GM21367 (cell line): ENCODE results near the gene SPPL3.
"Not testable (repeated sequence)": the region's sequence is repeated elsewhere in the genome, so short reads cannot be mapped to it uniquely, and the experiment has no call there.

Experiments
- ATAC-seq: cut with Tn5 transposase; IDR thresholded peaks from one replicate; pipeline ENCODE4 v1.9.1; 2021; ENCODE audit not compliant: unreplicated experiment

The SPPL3 gene

DNA sequence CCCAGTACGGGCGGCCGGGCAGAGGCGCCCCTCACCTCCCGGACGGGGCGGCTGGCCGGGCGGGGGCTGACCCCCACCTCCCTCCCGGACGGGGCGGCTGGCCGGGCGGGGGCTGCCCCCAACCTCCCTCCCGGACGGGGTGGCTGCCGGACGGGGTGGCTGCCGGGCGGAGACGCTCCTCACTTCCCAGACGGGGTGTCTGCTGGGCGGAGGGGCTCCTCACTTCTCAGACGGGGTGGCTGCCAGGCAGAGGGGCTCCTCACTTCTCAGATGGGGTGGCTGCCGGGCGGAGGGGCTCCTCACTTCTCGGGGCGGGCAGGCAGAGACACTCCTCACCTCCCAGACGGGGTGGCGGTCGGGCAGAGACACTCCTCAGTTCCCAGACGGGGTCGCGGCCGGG is 172.0 kb downstream of the SPPL3 start:
- ATAC-seq: not testable (repeated sequence)

DNA sequence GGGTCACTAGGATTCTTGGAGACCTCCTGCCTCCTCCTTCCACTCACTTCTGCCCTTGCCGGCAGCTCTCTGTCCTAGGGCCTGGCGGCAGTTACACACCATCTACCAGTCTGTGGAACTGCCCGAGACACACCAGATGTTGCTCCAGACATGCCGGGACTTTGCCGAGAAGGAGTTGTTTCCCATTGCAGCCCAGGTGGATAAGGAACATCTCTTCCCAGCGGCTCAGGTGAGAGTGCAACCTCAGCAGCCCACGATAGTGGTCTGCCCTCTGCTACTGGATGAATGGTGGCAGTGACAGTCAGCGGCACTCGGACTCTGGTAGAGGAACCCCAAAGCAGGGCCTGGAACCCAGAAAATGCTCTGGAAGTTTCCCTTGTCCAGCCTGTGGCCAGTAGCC is 177.2 kb downstream of the SPPL3 start:
- no peak for ATAC-seq

DNA sequence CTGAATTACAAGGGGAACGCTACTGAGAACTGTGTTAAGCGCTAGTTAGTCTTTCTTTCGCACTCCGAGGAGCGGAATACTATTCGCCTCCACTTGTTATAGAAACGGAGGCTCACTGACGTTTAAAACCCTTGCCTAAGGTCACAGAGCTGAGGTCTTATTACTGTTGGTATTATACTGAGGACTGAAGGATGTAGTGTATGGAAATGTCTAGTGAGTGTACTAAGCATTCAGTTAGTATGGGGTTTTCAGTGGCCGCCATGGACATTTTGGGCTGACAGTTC is 177.7 kb downstream of the SPPL3 start:
- ATAC-seq: no peak

DNA sequence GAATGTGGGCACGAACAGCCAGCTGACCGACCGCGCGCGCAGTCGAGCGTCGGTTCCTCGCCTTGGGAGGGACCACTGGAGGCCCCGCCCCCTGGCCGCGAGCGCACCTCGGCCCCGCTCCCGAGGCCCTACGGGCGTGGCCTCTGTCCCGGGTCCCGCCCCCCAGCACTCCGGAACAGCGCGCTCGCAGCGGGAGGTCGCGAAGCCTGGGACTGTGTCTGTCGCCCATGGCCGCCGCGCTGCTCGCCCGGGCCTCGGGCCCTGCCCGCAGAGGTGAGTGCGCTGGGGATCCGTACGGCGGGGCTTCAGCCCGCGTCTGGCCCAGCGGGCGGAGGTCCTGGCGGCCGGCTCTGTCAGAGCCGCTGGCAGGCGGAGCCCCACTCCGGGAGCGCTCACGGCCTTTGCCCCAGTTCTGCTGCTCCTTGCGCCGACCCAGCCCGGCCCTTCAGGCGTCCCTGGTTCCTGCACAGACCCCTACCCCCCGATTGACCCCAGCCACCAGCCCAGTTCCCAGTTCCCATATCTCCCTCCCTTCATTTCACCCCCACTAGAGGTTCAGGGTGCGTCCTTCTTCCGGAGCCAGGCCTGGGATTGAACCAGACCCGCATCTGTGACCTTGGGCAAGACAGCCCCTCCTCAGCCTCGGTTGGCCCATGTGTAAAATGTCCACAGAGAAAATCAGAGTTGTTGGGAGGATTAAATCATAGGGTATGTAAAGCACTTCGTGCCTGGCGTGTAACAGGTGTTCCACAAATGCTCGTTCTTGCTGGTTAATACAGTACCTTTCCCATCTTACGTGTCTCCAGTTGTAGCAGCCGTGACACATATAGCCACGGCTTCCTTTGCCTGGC is 178.3 kb downstream of the SPPL3 start, which contains the start of gene ACADS:
Gene ACADS, plus strand, starts transcription at position 168 of the 851 bp plus-strand sequence. Its CDS starts 60 bp downstream, at position 228.
- peak; percentile 83 for ATAC-seq

DNA sequence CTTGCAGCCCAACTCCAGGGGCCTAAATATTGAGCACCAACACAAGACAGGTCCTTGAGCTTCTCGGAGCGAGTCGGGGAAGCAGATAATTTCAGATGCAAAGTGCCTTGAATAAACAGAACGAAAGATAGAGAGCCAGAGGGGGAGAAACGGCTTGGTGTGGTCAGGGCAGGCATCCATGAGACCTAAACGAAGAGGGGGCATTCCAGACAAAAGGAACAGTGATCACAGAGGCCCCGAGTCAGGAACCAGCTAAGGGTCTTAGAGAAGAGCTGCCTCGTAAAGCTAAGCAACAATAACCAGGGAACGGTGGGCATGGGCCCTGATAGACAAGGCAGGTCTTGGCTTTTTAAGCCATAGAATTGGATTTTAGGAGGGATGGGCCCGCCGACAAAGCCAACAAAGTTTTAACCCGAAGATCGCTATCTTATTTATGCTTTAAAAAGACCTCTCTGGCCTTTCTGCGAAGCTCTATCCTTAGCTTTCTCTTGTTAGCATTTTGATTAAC is 179.0 kb downstream of the SPPL3 start:
- ATAC-seq: no peak

DNA sequence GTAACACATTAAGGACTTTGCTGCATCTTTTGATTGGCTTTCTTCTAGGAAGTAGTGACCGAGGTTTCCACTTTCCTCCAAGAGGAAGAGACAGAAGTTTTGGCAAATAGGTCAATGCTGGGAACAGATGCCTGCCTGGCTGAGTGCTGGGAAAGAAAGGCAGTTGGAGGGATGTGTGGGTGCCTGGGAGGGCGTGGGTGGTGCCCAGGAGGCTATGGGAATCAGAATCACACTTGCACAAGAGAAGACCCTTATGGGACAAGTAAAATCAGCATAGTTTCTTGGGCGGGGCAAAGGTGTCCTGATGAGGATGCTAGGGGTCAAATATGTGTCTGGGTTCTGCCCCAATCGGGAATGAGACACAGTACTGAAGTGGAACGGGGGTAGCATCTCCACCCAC is 179.4 kb downstream of the SPPL3 start:
- no peak for ATAC-seq

DNA sequence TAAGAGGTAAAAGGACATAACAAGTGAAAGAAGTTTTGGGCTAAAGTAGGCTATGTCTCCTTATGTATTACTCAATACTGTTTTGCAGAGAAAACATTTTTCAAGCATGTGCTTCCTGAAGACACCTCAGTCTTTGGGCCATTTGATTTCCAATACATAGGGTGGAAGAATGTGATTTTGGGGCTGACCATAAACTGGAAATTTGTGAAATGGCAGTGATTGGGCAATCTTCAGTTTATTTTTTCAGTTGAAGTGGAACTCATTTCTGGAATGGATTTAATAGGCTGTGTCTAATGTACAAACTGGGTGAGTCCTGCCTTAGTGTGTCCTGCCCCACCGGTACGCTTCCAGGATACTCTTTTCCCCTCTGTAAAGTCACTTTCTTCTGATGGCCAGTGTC is 181.4 kb downstream of the SPPL3 start:
- no peak for ATAC-seq

DNA sequence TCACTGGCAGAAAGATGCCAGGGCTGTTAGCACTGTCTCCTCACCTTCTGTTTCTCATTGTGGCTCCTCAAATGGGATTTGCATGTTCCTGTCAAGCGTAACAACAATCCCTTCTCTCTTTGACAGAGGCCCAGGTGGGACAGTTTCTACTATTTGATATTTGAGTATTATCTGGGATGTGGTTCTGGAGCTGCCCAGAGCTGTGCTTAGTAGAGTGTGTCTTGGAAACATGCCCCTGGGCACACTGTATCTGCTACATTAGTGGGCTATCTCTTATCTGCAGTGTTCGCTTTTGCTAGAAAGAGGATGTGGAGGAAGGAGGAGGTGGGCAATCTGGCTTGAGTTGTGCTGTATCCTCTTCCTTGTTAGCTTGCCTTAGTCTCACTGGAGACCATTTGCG is 182.3 kb downstream of the SPPL3 start:
- no peak for ATAC-seq

DNA sequence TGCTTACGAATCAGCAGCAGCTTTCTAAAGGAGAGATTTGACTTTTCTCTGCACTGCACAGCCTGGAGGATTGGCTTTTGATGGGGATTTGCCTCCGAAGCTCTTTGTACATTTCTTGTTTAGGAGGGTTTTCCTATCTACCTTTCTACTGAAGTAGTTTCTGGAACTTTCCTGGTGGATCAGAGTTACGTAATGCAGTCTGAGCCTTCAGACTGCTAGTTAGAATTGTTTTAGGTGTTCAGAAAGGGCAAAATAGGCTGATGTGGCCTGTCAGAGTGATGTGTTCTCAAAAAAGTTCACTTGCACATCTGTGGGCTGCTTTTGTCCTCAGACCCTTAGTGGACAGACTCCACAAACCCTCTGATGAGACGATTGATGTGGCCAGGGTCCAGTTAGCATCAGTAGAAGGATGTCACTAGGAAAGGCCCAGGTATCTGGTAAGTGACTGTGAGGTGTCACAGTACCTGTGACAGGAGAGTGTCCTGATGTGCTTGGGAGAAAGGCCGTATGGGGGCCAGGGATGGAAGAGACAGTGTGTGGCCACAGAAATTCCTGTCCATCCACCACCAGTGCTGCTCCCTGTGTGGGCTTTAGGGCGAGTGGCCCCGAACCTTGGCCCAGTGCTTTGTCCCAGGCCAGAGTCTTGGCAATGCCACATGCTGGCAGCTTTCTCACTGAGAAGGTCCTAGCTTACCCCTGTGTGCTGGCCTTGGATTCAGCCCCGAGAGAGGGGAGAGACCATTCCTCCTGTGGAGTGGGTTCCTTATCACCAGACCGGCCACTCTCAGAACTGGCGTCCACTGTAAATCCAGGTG is 183.0 kb downstream of the SPPL3 start:
- ATAC-seq: no peak

DNA sequence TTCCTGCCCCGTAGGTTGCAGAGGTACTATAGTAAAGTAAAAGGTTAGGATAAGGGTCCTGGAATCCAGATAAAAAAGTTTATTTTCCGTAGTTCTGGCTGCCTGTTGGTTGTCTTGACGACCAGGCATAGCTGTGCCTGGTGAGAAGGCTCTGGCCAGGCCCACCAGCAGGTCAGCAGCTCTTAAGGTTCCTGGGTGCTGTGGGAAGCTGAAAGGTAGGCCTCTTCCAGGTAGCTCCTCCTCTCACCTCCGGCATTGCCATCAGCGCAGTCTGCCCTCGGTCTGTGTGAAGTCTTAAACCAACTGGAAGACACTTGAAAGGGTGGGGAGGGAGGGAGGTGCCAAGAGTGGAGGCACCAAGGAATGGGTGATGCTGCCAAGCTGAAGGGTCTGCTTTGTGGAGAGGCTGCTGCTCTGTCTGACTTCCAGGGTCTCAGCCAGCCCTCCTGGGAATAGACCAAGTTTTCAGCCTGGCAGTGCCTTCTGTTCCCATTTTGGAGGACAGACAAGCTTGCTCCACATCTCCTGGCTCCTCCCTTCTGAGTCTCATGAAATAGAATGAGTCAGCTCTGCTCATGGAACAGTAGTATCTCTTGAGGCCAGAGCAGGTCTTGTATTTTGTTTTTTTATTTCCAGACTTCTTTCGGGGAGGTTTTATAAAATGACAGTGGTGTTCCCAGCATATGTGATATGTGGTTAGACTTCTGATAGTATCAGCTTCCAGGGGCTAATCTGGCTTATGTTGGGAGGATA is 183.7 kb downstream of the SPPL3 start:
- no peak for ATAC-seq

DNA sequence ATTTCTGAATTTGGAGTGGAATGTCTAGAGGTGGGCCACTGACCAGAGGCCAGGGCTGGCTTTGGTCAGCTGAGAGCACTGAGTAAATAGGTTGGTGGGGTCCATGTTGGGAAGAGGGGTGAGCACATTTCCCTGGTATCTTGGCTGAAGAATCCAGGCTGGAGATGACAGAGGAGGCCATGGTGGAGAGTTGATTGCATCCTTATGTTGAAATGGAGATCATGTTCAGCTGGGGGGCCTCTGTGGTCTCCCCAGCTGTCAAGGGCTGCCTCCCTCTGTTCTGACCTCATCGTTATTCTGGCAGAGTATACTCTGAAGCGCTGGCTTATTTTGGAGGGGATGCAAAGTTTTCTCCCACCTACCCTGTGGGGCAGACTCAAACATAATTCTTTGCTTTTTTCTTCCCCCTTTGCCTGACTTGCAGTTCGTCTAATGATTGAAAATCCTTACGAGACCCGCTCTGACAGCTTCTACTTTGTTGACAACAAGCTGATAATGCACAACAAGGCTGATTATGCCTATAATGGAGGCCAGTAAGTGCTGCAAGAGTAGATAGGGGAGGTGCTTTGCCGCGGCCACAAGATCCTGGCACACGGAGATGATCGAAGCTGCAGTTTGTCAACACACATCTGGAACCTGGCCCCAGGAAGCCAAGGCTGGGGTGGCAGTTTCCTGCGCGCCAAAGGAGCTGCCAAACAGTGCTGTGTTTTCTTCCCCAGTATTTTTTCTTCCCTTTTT is 184.5 kb downstream of the SPPL3 start:
- ATAC-seq: no peak

DNA sequence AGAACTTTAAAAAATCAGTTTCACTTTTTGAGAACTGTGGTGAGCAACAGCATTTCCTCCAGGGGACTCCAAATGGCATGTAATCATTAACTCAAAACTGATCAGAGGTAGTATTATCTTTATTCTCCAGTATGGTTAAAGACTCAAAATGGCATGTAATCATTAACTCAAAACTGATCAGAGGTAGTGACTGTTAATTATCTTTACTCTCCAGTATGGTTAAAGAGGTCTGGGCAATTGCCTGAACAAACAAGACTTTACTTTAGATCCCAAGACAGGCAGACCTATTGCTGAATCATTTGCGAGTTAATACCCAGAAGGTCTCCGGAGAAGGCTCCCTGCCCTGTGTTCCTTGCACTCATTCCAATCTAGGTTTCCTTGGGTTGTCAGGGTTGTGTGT is 185.1 kb downstream of the SPPL3 start:
- ATAC-seq: no peak

DNA sequence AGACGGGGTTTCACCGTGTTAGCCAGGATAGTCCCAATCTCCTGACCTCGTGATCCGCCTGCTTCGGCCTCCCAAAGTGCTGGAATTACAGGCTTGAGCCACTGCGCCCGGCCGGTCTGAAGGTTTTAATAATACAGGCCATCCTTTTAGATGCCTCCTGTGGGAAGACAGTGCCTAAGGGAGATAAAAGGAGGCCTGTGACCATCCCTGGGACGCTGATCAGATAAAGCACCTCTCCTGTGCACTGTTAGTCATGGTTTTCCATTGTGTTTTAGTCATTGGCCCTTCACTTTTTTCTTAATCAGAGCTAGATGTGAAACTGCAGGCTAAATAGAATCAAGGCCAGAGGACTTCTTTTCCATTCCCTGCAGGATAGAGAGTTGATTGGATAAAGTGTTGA is 186.1 kb downstream of the SPPL3 start:
- ATAC-seq: no peak

DNA sequence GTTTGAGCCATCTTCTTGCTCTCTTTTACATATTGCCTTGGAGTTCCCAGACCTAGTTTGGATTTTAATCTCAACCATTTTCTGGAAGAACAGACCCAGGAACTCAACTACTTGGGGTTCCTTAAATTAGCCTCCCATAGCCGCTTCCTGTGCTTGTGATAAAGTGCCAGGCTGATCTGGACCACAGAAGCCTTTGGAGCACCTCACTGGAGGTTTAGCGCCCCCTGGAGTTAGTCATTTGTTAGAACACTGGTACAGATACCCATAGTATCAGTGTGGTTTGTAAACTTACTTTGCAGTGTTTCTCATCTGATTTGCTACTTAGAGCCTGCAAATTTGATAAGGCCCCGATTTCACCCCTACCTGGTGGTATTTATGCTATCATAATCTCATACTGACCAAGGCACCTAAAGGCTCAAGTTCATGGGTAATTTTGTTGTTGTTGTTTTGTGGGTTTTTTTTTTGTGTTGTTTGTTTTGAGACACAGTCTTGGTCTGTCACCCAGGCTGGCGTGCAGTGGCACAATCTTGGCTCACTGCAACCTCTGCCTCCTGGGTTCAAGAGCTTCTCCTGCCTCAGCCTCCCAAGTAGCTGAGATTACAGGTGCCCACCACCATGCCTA is 190.2 kb downstream of the SPPL3 start:
- no peak for ATAC-seq

DNA sequence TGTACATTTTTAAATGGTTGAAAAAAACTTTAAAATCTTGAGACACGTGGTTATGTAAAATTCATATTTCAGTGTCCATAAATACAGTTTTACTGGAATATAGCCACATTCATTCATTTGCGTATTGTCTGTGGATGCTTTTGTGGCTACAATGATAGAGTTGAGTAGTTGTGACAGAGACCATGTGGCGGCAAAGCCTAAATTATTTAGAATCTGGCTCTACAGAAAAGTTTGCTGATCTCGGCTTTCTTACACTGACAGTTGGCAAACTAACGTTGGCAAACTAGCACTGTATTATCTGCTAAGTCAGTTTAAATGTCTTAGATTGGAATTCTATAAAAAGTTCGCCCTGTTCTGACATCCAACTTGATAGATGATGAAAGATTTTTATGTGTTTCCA is 191.5 kb downstream of the SPPL3 start:
- ATAC-seq: no peak
